Hepatocyte (in vitro differentiated cells): Measurements from ENCODE around the gene CRISPLD2.

Experiments
- EZH2 ChIP-seq: fragments of 200-600 bp; sonication (generic); IDR thresholded peaks from 2 replicates; pipeline ENCODE4 v1.6.1; 2016; ENCODE audit warnings: antibody characterized with exemption, mild to moderate bottlenecking, borderline replicate concordance
- TF ChIP-seq, protein P1 (sequence below): fragments of 200-600 bp; sonication (generic); IDR thresholded peaks from 2 replicates; pipeline ENCODE4 v1.5.1; 2016; ENCODE audit warnings: antibody characterized with exemption, mild to moderate bottlenecking; ENCODE audit not compliant: poor library complexity

DNA sequence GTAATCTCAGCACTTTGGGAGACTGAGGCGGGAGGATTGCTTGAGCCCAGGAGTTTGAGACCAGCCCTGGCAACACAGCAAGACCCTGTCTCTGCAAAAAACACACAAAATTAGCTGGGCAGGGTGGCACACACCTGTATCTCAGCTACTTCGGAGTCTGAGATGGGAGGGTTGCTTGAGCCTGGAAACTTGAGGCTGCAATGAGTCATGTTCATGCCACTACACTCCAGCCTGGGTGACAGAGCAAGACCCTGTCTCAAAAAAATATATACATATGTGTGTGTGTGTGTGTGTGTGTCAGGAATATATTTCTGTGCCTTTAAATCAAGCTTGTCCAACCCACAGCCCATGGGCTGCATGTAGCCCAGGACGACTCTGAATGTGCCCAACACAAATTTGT, 55.2 kb downstream of the CRISPLD2 start:
- TF ChIP-seq, protein P1, sequence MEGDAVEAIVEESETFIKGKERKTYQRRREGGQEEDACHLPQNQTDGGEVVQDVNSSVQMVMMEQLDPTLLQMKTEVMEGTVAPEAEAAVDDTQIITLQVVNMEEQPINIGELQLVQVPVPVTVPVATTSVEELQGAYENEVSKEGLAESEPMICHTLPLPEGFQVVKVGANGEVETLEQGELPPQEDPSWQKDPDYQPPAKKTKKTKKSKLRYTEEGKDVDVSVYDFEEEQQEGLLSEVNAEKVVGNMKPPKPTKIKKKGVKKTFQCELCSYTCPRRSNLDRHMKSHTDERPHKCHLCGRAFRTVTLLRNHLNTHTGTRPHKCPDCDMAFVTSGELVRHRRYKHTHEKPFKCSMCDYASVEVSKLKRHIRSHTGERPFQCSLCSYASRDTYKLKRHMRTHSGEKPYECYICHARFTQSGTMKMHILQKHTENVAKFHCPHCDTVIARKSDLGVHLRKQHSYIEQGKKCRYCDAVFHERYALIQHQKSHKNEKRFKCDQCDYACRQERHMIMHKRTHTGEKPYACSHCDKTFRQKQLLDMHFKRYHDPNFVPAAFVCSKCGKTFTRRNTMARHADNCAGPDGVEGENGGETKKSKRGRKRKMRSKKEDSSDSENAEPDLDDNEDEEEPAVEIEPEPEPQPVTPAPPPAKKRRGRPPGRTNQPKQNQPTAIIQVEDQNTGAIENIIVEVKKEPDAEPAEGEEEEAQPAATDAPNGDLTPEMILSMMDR: no peak
- TF ChIP-seq EZH2: no peak
